MM.1S (cell line): ENCODE results near the gene PCBP1.
A peak's percentile ranks its signal among the peaks of the same experiment; 100 is the strongest.
"Not testable (repeated sequence)": the region's sequence is repeated elsewhere in the genome, so short reads cannot be mapped to it uniquely, and the experiment has no call there.

ENCODE experiments used
- DNase-seq: peaks from one replicate; pipeline ENCODE4 v3.0.0-alpha.2; 2015
- H2AFZ ChIP-seq: fragments of 300-600 bp; sonication (generic); 2 replicates; pipeline ENCODE4 v1.6.0; 2016; ENCODE audit warnings: antibody characterized with exemption, low read length
- H3F3A ChIP-seq: fragments of 300-600 bp; sonication (generic); 2 replicates; pipeline ENCODE4 v1.6.1; 2016; ENCODE audit warnings: mild to moderate bottlenecking, antibody characterized with exemption, low read length, moderate library complexity, mixed read lengths; ENCODE audit not compliant: insufficient read depth
- H3K27ac ChIP-seq: fragments of 300-600 bp; sonication (generic); 2 replicates; pipeline ENCODE4 v1.5.1; 2016; ENCODE audit warnings: mild to moderate bottlenecking, low read length
- H3K27me3 ChIP-seq: fragments of 300-600 bp; sonication (generic); replicated peaks from 2 replicates; pipeline ENCODE4 v1.6.0; 2016; ENCODE audit warnings: low read length; ENCODE audit not compliant: insufficient read depth
- H3K36me3 ChIP-seq: fragments of 300-600 bp; sonication (generic); replicated peaks from 2 replicates; pipeline ENCODE4 v1.6.1; 2016; ENCODE audit warnings: mild to moderate bottlenecking, low read length, mixed read lengths; ENCODE audit not compliant: insufficient read depth
- H3K4me1 ChIP-seq: fragments of 300-600 bp; sonication (generic); 2 replicates; pipeline ENCODE4 v1.6.1; 2016; ENCODE audit warnings: low read length, mixed read lengths
- H3K4me2 ChIP-seq: fragments of 300-600 bp; sonication (generic); 2 replicates; pipeline ENCODE4 v1.6.0; 2016; ENCODE audit warnings: low read depth, low read length
- H3K4me3 ChIP-seq: fragments of 300-600 bp; sonication (generic); 2 replicates; pipeline ENCODE4 v1.5.1; 2016; ENCODE audit warnings: low read length, mixed read lengths
- H3K79me2 ChIP-seq: fragments of 300-600 bp; sonication (generic); 2 replicates; pipeline ENCODE4 v1.6.1; 2016; ENCODE audit warnings: mixed run types, low read length, mixed read lengths
- H3K9ac ChIP-seq: fragments of 300-600 bp; sonication (generic); 2 replicates; pipeline ENCODE4 v1.6.1; 2016; ENCODE audit warnings: low read length, mixed read lengths
- H3K9me2 ChIP-seq: fragments of 300-600 bp; sonication (generic); replicated peaks from 2 replicates; pipeline ENCODE4 v1.6.1; 2016; ENCODE audit warnings: mild to moderate bottlenecking, low read length, mixed read lengths; ENCODE audit not compliant: insufficient read depth
- H3K9me3 ChIP-seq: fragments of 300-600 bp; sonication (generic); replicated peaks from 2 replicates; pipeline ENCODE4 v1.6.1; 2016; ENCODE audit warnings: mild to moderate bottlenecking, low read length, mixed read lengths; ENCODE audit not compliant: insufficient read depth
- H4K20me1 ChIP-seq: fragments of 300-600 bp; sonication (generic); 2 replicates; pipeline ENCODE4 v1.6.1; 2016; ENCODE audit warnings: mild to moderate bottlenecking, low read length, moderate library complexity, mixed read lengths; ENCODE audit not compliant: insufficient read depth
- CTCF ChIP-seq: fragments of 300-600 bp; sonication (generic); IDR thresholded peaks from 2 replicates; pipeline ENCODE4 v1.5.1; 2016; ENCODE audit warnings: antibody characterized with exemption, low read length, mixed read lengths
- EZH2 ChIP-seq: fragments of 300-600 bp; sonication (generic); optimal IDR thresholded peaks from 2 replicates; pipeline ENCODE3; 2017; ENCODE audit warnings: low read depth, mild to moderate bottlenecking, antibody characterized with exemption, low read length, mixed read lengths
- EZH2phosphoT487 ChIP-seq: fragments of 300-600 bp; sonication (generic); IDR thresholded peaks from 2 replicates; pipeline ENCODE4 v1.6.1; 2018; ENCODE audit warnings: antibody characterized with exemption, low read length

PCBP1 gene

GRCh38 chr2:70132244-70133126, 45.2 kb downstream of the PCBP1 start:
- Histone ChIP-seq H3K9ac (peak overlapping the region; percentile 80), H3K4me2 (peak overlapping the region; percentile 89), H3F3A (peaks cover 13% of the 10 kb centered on the region), H4K20me1 (no peaks in the 10 kb centered on the region), H3K79me2 (no peaks in the 10 kb centered on the region), H3K4me3 (peak overlapping the region; percentile 49), H3K36me3 (no peaks in the 10 kb centered on the region), H3K9me2 (no peaks in the 10 kb centered on the region), H2AFZ (peak overlapping the region; percentile 66), H3K9me3 (no peaks in the 10 kb centered on the region), H3K27ac (peak overlapping the region; percentile 82), H3K4me1 (peaks cover 20% of the 10 kb centered on the region), H3K27me3 (no peaks in the 10 kb centered on the region)
- TF ChIP-seq CTCF (no peak), EZH2phosphoT487 (no peak), EZH2 (no peak)
- DNase-seq: peak; percentile 67

GRCh38 chr2:70133127-70133452, 45.8 kb downstream of the PCBP1 start:
- H3K4me1 ChIP-seq: peaks cover 14% of the 10 kb centered on the region
- H3K9me2 ChIP-seq: no peaks in the 10 kb centered on the region
- H3K36me3 ChIP-seq: no peaks in the 10 kb centered on the region
- no peaks in the 10 kb centered on the region for H4K20me1 ChIP-seq
- no peaks in the 10 kb centered on the region for H3K9me3 ChIP-seq
- peak overlapping the region; percentile 66 for H2AFZ ChIP-seq
- H3K4me3 ChIP-seq: peak overlapping the region; percentile 49
- peak overlapping the region; percentile 80 for H3K9ac ChIP-seq
- H3K4me2 ChIP-seq: peak overlapping the region; percentile 89
- peak overlapping the region; percentile 82 for H3K27ac ChIP-seq
- peaks cover 11% of the 10 kb centered on the region for H3F3A ChIP-seq
- H3K79me2 ChIP-seq: no peaks in the 10 kb centered on the region
- DNase-seq: no peak
- H3K27me3 ChIP-seq: no peaks in the 10 kb centered on the region
- TF ChIP-seq EZH2phosphoT487 (no peak), CTCF (no peak), EZH2 (no peak)

GRCh38 chr2:70133491-70134322, 46.4 kb downstream of the PCBP1 start:
- H4K20me1 ChIP-seq: no peaks in the 10 kb centered on the region
- DNase-seq: no peak
- no peaks in the 10 kb centered on the region for H3K9me2 ChIP-seq
- H3K4me2 ChIP-seq: peak overlapping the region; percentile 89; the same call in 1 of the 2 replicates
- H3K27me3 ChIP-seq: no peaks in the 10 kb centered on the region
- H3K4me1 ChIP-seq: peaks cover 11% of the 10 kb centered on the region
- no peak overlapping the region for H3K4me3 ChIP-seq
- no peaks in the 10 kb centered on the region for H3K36me3 ChIP-seq
- no peaks in the 10 kb centered on the region for H3K79me2 ChIP-seq
- H3F3A ChIP-seq: peaks cover 9% of the 10 kb centered on the region
- TF ChIP-seq EZH2phosphoT487: no peak
- TF ChIP-seq CTCF: no peak
- no peak for TF ChIP-seq EZH2
- no peak overlapping the region for H3K27ac ChIP-seq
- H3K9ac ChIP-seq: no peak overlapping the region
- peak overlapping the region; percentile 66 for H2AFZ ChIP-seq
- no peaks in the 10 kb centered on the region for H3K9me3 ChIP-seq

GRCh38 chr2:70134323-70134983, 47.2 kb downstream of the PCBP1 start:
- H3F3A ChIP-seq, H3K27ac ChIP-seq, H2AFZ ChIP-seq, H3K4me2 ChIP-seq, H3K27me3 ChIP-seq, H3K36me3 ChIP-seq, H3K9me2 ChIP-seq, H4K20me1 ChIP-seq, H3K79me2 ChIP-seq, H3K9ac ChIP-seq, H3K9me3 ChIP-seq, H3K4me3 ChIP-seq, DNase-seq: not testable (repeated sequence)
- peaks cover 11% of the 10 kb centered on the region for H3K4me1 ChIP-seq
